LNCaP clone FGC (cell line): Measurements from ENCODE around the gene AKAP4.

ENCODE experiments used
- DNase-seq: peaks from one replicate; pipeline ENCODE4 v3.0.0-alpha.2; 2011; ENCODE audit warnings: low read depth
- H3K4me3 ChIP-seq: 2 replicates; pipeline ENCODE4 v1.5.1; 2011; ENCODE audit warnings: mild to moderate bottlenecking, low read depth, low read length, control low read depth
- TF ChIP-seq, protein P1 (sequence below): IDR thresholded peaks from 2 replicates; pipeline ENCODE4 v1.5.1; 2012; ENCODE audit warnings: mild to moderate bottlenecking; ENCODE audit not compliant: control insufficient read depth, insufficient read depth; ENCODE audit errors: extremely low read depth

AKAP4 gene

GRCh38 chrX:50200907-50201306 lies at the start of gene AKAP4:
TSS of gene AKAP4 (minus strand) at chrX:50201007. CDS start at chrX:50200889, 118 bp downstream.
- H3K4me3 ChIP-seq = no peak within 1 kb of the TSS
- TF ChIP-seq, protein P1, sequence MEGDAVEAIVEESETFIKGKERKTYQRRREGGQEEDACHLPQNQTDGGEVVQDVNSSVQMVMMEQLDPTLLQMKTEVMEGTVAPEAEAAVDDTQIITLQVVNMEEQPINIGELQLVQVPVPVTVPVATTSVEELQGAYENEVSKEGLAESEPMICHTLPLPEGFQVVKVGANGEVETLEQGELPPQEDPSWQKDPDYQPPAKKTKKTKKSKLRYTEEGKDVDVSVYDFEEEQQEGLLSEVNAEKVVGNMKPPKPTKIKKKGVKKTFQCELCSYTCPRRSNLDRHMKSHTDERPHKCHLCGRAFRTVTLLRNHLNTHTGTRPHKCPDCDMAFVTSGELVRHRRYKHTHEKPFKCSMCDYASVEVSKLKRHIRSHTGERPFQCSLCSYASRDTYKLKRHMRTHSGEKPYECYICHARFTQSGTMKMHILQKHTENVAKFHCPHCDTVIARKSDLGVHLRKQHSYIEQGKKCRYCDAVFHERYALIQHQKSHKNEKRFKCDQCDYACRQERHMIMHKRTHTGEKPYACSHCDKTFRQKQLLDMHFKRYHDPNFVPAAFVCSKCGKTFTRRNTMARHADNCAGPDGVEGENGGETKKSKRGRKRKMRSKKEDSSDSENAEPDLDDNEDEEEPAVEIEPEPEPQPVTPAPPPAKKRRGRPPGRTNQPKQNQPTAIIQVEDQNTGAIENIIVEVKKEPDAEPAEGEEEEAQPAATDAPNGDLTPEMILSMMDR = no peak
- no peak for DNase-seq

GRCh38 chrX:50211510-50211909 lies 10.7 kb upstream of the AKAP4 start:
- DNase-seq = no peak
- H3K4me3 ChIP-seq = no peak overlapping the region
- TF ChIP-seq, protein P1 = peak; percentile 23; the same call in 1 of the 2 replicates

- DNase-seq = no peak
- H3K4me3 ChIP-seq = no peak overlapping the region
- TF ChIP-seq, protein P1 = no peak
Measured at GRCh38 chrX:50206753-50207152, 5.9 kb upstream of the AKAP4 start.

DNA sequence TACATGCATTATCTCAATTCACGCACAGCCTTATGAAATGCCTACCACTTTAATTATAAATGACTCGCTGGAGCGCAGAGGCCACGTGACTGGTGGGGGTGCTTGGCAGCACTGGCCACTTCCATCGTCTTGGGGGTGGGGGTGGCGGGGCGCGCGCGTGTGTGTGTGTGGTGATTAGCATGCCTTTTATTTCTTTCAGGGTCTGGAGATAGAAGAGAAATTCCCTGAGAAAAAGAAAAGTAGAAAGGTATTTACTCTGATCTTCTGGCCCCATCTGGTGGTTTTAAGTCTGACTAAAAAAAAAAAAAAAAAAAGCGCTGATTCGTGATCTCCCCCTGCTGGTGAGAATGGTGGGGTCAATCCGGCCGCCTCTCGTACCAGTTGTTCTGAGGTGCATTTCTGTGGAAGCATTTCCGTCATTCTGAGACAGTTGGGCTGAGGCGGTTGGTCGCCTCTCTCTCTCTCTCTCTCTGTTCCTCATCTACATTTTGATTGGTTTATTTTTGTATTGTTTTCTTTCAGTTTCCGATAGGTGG lies 3.6 kb upstream of the AKAP4 start, which contains the start of gene CCNB3:
Gene CCNB3 (plus strand): TSS at position 402 of the 536 bp plus-strand sequence. CDS start 80,399 bp downstream, outside the sequence.
- peak within 1 kb of the TSS; percentile 45 for H3K4me3 ChIP-seq
- TF ChIP-seq, protein P1 = peak; percentile 47; the same call in 1 of the 2 replicates
- peak; percentile 65 for DNase-seq

DNA sequence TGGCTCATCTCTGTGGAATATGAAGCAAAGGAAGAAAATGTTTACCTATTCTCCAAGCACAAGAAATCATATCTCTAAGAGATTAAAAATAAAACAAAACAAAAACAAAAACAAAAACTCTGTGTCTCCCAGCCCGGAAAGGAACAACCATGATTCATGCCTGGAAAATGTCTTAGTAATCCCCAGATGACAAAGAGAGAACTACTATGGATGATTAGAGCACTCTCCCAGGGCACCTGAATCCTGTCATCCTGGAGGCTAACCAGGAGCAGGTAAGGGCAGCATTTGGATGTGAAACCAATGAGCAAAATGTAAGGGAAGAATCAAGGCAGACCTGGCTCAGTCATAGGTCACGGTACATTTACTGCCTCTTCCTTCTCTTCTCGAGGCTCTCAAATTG lies 1.7 kb upstream of the AKAP4 start:
- no peak overlapping the region for H3K4me3 ChIP-seq
- DNase-seq = no peak
- TF ChIP-seq, protein P1 = no peak

- TF ChIP-seq, protein P1 = no peak
- H3K4me3 ChIP-seq = no peak overlapping the region
- no peak for DNase-seq
Measured at GRCh38 chrX:50198348-50198747, 2.5 kb downstream of the AKAP4 start.
